HepG2 (cell line): Measurements from ENCODE around the gene DENND4A. TPM values are rescaled to one million over a fixed set of nuclear protein-coding genes. Genes with fewer than 3 reads are reported as not detected.

Experiments
- ELF1 ChIP-seq: sonication (generic); formaldehyde crosslinking; IDR thresholded peaks from 2 replicates; pipeline ENCODE4 v1.4.0; 2020; ENCODE audit warnings: missing genetic modification reagents
- FLYWCH1 ChIP-seq: sonication (generic); formaldehyde crosslinking; IDR thresholded peaks from 2 replicates; pipeline ENCODE4 v1.8.1; 2023; ENCODE audit warnings: mild to moderate bottlenecking, missing genetic modification reagents
- GZF1 ChIP-seq: sonication (generic); formaldehyde crosslinking; IDR thresholded peaks from 2 replicates; pipeline ENCODE4 v1.5.1; 2020; ENCODE audit warnings: mild to moderate bottlenecking, missing genetic modification reagents
- NFE2L1 ChIP-seq: sonication (generic); formaldehyde crosslinking; IDR thresholded peaks from 2 replicates; pipeline ENCODE4 v1.4.0; 2020; ENCODE audit warnings: missing genetic modification reagents, mild to moderate bottlenecking, borderline replicate concordance
- NFE2L2 ChIP-seq: fragments of 150-350 bp; IDR thresholded peaks from 2 replicates; pipeline ENCODE4 v1.6.1; 2014; ENCODE audit warnings: low read length
- PRDM4 ChIP-seq: sonication (generic); formaldehyde crosslinking; IDR thresholded peaks from 2 replicates; pipeline ENCODE4 v1.9.0; 2021; ENCODE audit warnings: missing genetic modification reagents, borderline replicate concordance
- RERE ChIP-seq: IDR thresholded peaks from 2 replicates; pipeline ENCODE4 v1.6.1; 2016; ENCODE audit warnings: low read depth, missing genetic modification reagents, missing compliant biosample characterization
- SNAPC2 ChIP-seq: sonication (generic); formaldehyde crosslinking; IDR thresholded peaks from 2 replicates; pipeline ENCODE4 v1.8.1; 2022; ENCODE audit warnings: mild to moderate bottlenecking, missing genetic modification reagents
- ZBTB38 ChIP-seq: sonication (generic); formaldehyde crosslinking; IDR thresholded peaks from 2 replicates; pipeline ENCODE4 v1.5.1; 2020; ENCODE audit warnings: mild to moderate bottlenecking, missing genetic modification reagents
- ZNF253 ChIP-seq: sonication (generic); formaldehyde crosslinking; IDR thresholded peaks from 2 replicates; pipeline ENCODE4 v1.8.0; 2022; ENCODE audit warnings: mild to moderate bottlenecking, missing genetic modification reagents, borderline replicate concordance
- ZNF276 ChIP-seq: sonication (generic); formaldehyde crosslinking; IDR thresholded peaks from 2 replicates; pipeline ENCODE4 v1.4.0; 2020; ENCODE audit warnings: mild to moderate bottlenecking, low read depth, missing genetic modification reagents
- ZNF569 ChIP-seq: sonication (generic); formaldehyde crosslinking; IDR thresholded peaks from 2 replicates; pipeline ENCODE4 v1.5.0; 2020; ENCODE audit warnings: mild to moderate bottlenecking, missing genetic modification reagents, moderate library complexity, borderline replicate concordance
- ZNF768 ChIP-seq: sonication (generic); formaldehyde crosslinking; IDR thresholded peaks from 2 replicates; pipeline ENCODE4 v1.4.0; 2020; ENCODE audit warnings: missing genetic modification reagents
- ZNF792 ChIP-seq: IDR thresholded peaks from 2 replicates; pipeline ENCODE4 v1.6.1; 2016
- ZNF83 ChIP-seq: sonication (generic); formaldehyde crosslinking; IDR thresholded peaks from 2 replicates; pipeline ENCODE4 v1.4.0; 2020; ENCODE audit warnings: missing genetic modification reagents, mild to moderate bottlenecking, borderline replicate concordance
- polyA plus RNA-seq, 8 experiments: library from polyadenylated mRNA; depleted of rRNA in 3 of 8; stranded (reverse) in 7 of 8; unstranded in 1 of 8; fragments of >200 nt; fragmentation: Illumina TruSeq in 4 of 8; extraction: Trizol in 4 of 8; gene quantifications; 2 replicates each; pipeline versions ENCODE4 v1.2.1 to v1.2.3, GENCODE V29; 2011 to 2016; ENCODE audit warnings: low read depth in 4 of 8, missing spikeins in 1 of 8, mixed read lengths in 1 of 8; ENCODE audit not compliant: insufficient read depth in 1 of 8
- total RNA-seq, 5 experiments: library from RNA; depleted of rRNA; stranded (reverse); fragments of >200 nt; fragmentation: Illumina TruSeq; extraction: Trizol; gene quantifications; 2 replicates each; pipeline ENCODE4 v1.2.3, GENCODE V29; 2016; ENCODE audit warnings: low read depth in 1 of 5

DENND4A gene
- total and polyA plus RNA-seq, 2 of the 13 experiments (the other 11 are each of a cell fraction or from before 2014, with no cell fraction given), result 13.2 to 18.6 TPM

GRCh38 chr15:65610871-65611718, 181.0 kb downstream of the DENND4A start, which contains the start of gene INTS14 (continued):
- TF ChIP-seq RERE (peak; percentile 69; the same call in 1 of the 2 replicates), PRDM4 (0 out of 2 replicates have a peak, but pooled peaks have one; percentile 57), NFE2L1 (CRISPR knock-in tag) (0 out of 2 replicates have a peak, but pooled peaks have one; percentile 10), ZNF253 (CRISPR knock-in tag) (no peak; the same call in 1 of the 2 replicates), ELF1 (CRISPR knock-in tag) (peak; percentile 83), NFE2L2 (no peak), GZF1 (CRISPR knock-in tag) (peak; percentile 42), ZNF276 (CRISPR knock-in tag) (0 out of 2 replicates have a peak, but pooled peaks have one; percentile 70), ZNF83 (CRISPR knock-in tag) (no peak; the same call in 1 of the 2 replicates), ZNF792 (CRISPR knock-in tag) (peak; percentile 95; the same call in 1 of the 2 replicates), SNAPC2 (0 out of 2 replicates have a peak, but pooled peaks have one; percentile 75), FLYWCH1 (CRISPR knock-in tag) (no peak), ZNF768 (peak; percentile 90), ZBTB38 (peak; percentile 60; the same call in 1 of the 2 replicates), ZNF569 (CRISPR knock-in tag) (no peak)
